ENCODE results near the gene KRTAP4-12. TPM values are rescaled to one million over a fixed set of nuclear protein-coding genes. Genes with fewer than 3 reads are reported as not detected.
"Not testable (repeated sequence)": the region's sequence is repeated elsewhere in the genome, so short reads cannot be mapped to it uniquely, and the experiment has no call there.

Gene KRTAP4-12
- polyA plus RNA-seq (2012; ENCODE audit: low read depth, missing spikeins) = not detected

GRCh38 chr17:41123991-41124371, at the start of gene KRTAP4-12:
TSS of gene KRTAP4-12 (minus strand) at chr17:41124182. CDS start at chr17:41124122, 60 bp downstream.
- DNase-seq (ENCODE audit: insufficient read length, low spot score); FAIRE-seq: not testable (repeated sequence)

- FAIRE-seq (no peak), DNase-seq (ENCODE audit: insufficient read length, low spot score) (no peak)
- TF ChIP-seq PAX5 (IDR thresholded peaks at IDR 0.05; ENCODE audit: insufficient read depth, low read length, severe bottlenecking) (no peak), POLR2A (IDR thresholded peaks at IDR 0.05; ENCODE audit: low read depth, low read length) (no peak), TAF1 (IDR thresholded peaks at IDR 0.05; ENCODE audit: low read depth, low read length) (no peak), POU2F2 (IDR thresholded peaks at IDR 0.05; ENCODE audit: low read depth, low read length) (no peak), SPI1 (IDR thresholded peaks at IDR 0.05; ENCODE audit: low read depth, low read length) (no peak), POLR2AphosphoS5 (IDR thresholded peaks at IDR 0.05; ENCODE audit: low read depth, low read length) (no peak)
Observed at GRCh38 chr17:41171886-41172285, 47.9 kb upstream of the KRTAP4-12 start.

- FAIRE-seq (no peak), DNase-seq (ENCODE audit: insufficient read length, low spot score) (no peak)
- TF ChIP-seq POLR2A (IDR thresholded peaks at IDR 0.05; ENCODE audit: low read depth, low read length) = no peak
Observed at GRCh38 chr17:41168121-41168520, 44.1 kb upstream of the KRTAP4-12 start, which contains the start of gene KRTAP4-3. TSS of gene KRTAP4-3 (minus strand) at chr17:41168221. CDS start at chr17:41168172, 49 bp downstream.

- TF ChIP-seq PAX5 (IDR thresholded peaks at IDR 0.05; ENCODE audit: insufficient read depth, low read length, severe bottlenecking) (no peak), POU2F2 (IDR thresholded peaks at IDR 0.05; ENCODE audit: low read depth, low read length) (no peak), POLR2AphosphoS5 (IDR thresholded peaks at IDR 0.05; ENCODE audit: low read depth, low read length) (no peak)
- DNase-seq (ENCODE audit: insufficient read length, low spot score) (no peak), FAIRE-seq (no peak)
Observed at GRCh38 chr17:41167561-41167960, 43.6 kb upstream of the KRTAP4-12 start.

- DNase-seq (ENCODE audit: insufficient read length, low spot score) = no peak
- no peak for FAIRE-seq
- TF ChIP-seq POU2F2 (IDR thresholded peaks at IDR 0.05; ENCODE audit: low read depth, low read length) = no peak
- TF ChIP-seq PAX5 (IDR thresholded peaks at IDR 0.05; ENCODE audit: insufficient read depth, low read length, severe bottlenecking) = no peak
- TF ChIP-seq SPI1 (IDR thresholded peaks at IDR 0.05; ENCODE audit: low read depth, low read length) = no peak
- no peak for TF ChIP-seq POLR2AphosphoS5 (IDR thresholded peaks at IDR 0.05; ENCODE audit: low read depth, low read length)
- TF ChIP-seq TAF1 (IDR thresholded peaks at IDR 0.05; ENCODE audit: low read depth, low read length) = no peak
- TF ChIP-seq POLR2A (IDR thresholded peaks at IDR 0.05; ENCODE audit: low read depth, low read length) = no peak
Observed at GRCh38 chr17:41163828-41164227, 39.8 kb upstream of the KRTAP4-12 start.

GRCh38 chr17:41160648-41161047, 36.7 kb upstream of the KRTAP4-12 start, which contains the start of gene KRTAP4-4:
TSS of gene KRTAP4-4 (minus strand) at chr17:41160748. CDS start at chr17:41160691, 57 bp downstream.
- no peak for DNase-seq (ENCODE audit: insufficient read length, low spot score)
- no peak for FAIRE-seq
- TF ChIP-seq TAF1 (IDR thresholded peaks at IDR 0.05; ENCODE audit: low read depth, low read length) (no peak), POLR2A (IDR thresholded peaks at IDR 0.05; ENCODE audit: low read depth, low read length) (no peak), POLR2AphosphoS5 (IDR thresholded peaks at IDR 0.05; ENCODE audit: low read depth, low read length) (no peak), PAX5 (IDR thresholded peaks at IDR 0.05; ENCODE audit: insufficient read depth, low read length, severe bottlenecking) (no peak)

GRCh38 chr17:41160190-41160589, 36.2 kb upstream of the KRTAP4-12 start:
- DNase-seq (ENCODE audit: insufficient read length, low spot score); FAIRE-seq: not testable (repeated sequence)

GRCh38 chr17:41153856-41154255, 29.9 kb upstream of the KRTAP4-12 start:
- TF ChIP-seq POLR2AphosphoS5 (IDR thresholded peaks at IDR 0.05; ENCODE audit: low read depth, low read length) = no peak
- no peak for TF ChIP-seq POLR2A (IDR thresholded peaks at IDR 0.05; ENCODE audit: low read depth, low read length)
- no peak for TF ChIP-seq POU2F2 (IDR thresholded peaks at IDR 0.05; ENCODE audit: low read depth, low read length)
- no peak for TF ChIP-seq SPI1 (IDR thresholded peaks at IDR 0.05; ENCODE audit: low read depth, low read length)
- no peak for TF ChIP-seq PAX5 (IDR thresholded peaks at IDR 0.05; ENCODE audit: insufficient read depth, low read length, severe bottlenecking)
- no peak for TF ChIP-seq TAF1 (IDR thresholded peaks at IDR 0.05; ENCODE audit: low read depth, low read length)
- no peak for FAIRE-seq

GRCh38 chr17:41151525-41151924, 27.5 kb upstream of the KRTAP4-12 start:
- TF ChIP-seq POLR2AphosphoS5 (IDR thresholded peaks at IDR 0.05; ENCODE audit: low read depth, low read length) (no peak), POU2F2 (IDR thresholded peaks at IDR 0.05; ENCODE audit: low read depth, low read length) (no peak), POLR2A (IDR thresholded peaks at IDR 0.05; ENCODE audit: low read depth, low read length) (no peak), PAX5 (IDR thresholded peaks at IDR 0.05; ENCODE audit: insufficient read depth, low read length, severe bottlenecking) (no peak), SPI1 (IDR thresholded peaks at IDR 0.05; ENCODE audit: low read depth, low read length) (no peak), TAF1 (IDR thresholded peaks at IDR 0.05; ENCODE audit: low read depth, low read length) (no peak)
- DNase-seq (ENCODE audit: insufficient read length, low spot score) = no peak
- no peak for FAIRE-seq

More at GRCh38 chr17:41153856-41154255, 29.9 kb upstream of the KRTAP4-12 start:
- no peak for DNase-seq (ENCODE audit: insufficient read length, low spot score)

GRCh38 chr17:41150026-41150425, 26.0 kb upstream of the KRTAP4-12 start:
- no peak for DNase-seq (ENCODE audit: insufficient read length, low spot score)
- TF ChIP-seq POLR2AphosphoS5 (IDR thresholded peaks at IDR 0.05; ENCODE audit: low read depth, low read length) (no peak), SPI1 (IDR thresholded peaks at IDR 0.05; ENCODE audit: low read depth, low read length) (no peak), PAX5 (IDR thresholded peaks at IDR 0.05; ENCODE audit: insufficient read depth, low read length, severe bottlenecking) (no peak), POLR2A (IDR thresholded peaks at IDR 0.05; ENCODE audit: low read depth, low read length) (no peak), POU2F2 (IDR thresholded peaks at IDR 0.05; ENCODE audit: low read depth, low read length) (no peak), TAF1 (IDR thresholded peaks at IDR 0.05; ENCODE audit: low read depth, low read length) (no peak)
- no peak for FAIRE-seq

GRCh38 chr17:41149652-41149985, 25.6 kb upstream of the KRTAP4-12 start, which contains the start of gene KRTAP4-5:
TSS of gene KRTAP4-5 (minus strand) at chr17:41149825. CDS start at chr17:41149767, 58 bp downstream.
- FAIRE-seq (no peak), DNase-seq (ENCODE audit: insufficient read length, low spot score) (no peak)
- TF ChIP-seq POU2F2 (IDR thresholded peaks at IDR 0.05; ENCODE audit: low read depth, low read length) = no peak
- TF ChIP-seq POLR2A (IDR thresholded peaks at IDR 0.05; ENCODE audit: low read depth, low read length) = no peak
- TF ChIP-seq TAF1 (IDR thresholded peaks at IDR 0.05; ENCODE audit: low read depth, low read length) = no peak
- TF ChIP-seq POLR2AphosphoS5 (IDR thresholded peaks at IDR 0.05; ENCODE audit: low read depth, low read length) = no peak
- TF ChIP-seq PAX5 (IDR thresholded peaks at IDR 0.05; ENCODE audit: insufficient read depth, low read length, severe bottlenecking) = no peak
- TF ChIP-seq SPI1 (IDR thresholded peaks at IDR 0.05; ENCODE audit: low read depth, low read length) = no peak

- not testable (repeated sequence) for FAIRE-seq; DNase-seq (ENCODE audit: insufficient read length, low spot score)
Observed at GRCh38 chr17:41148971-41149651, 25.1 kb upstream of the KRTAP4-12 start.
